Naive B cell (primary cell): ENCODE data around the gene KCNIP2. TPM values are rescaled to one million over a fixed set of nuclear protein-coding genes. Genes with fewer than 3 reads are reported as not detected.
A peak's percentile ranks its signal among the peaks of the same experiment; 100 is the strongest.

ENCODE experiments used
- ATAC-seq, 2 donors: fragments of 150-1000 bp; cut with Tn5 transposase; 2 replicates each; pipeline ENCODE4 v1.10.0; 2021; ENCODE audit warnings: low read depth in 2 of 2, mild to moderate bottlenecking in 2 of 2, moderate library complexity in 2 of 2
- DNase-seq: peaks from one replicate; pipeline ENCODE4 v3.0.0; 2022
- H3K27ac Mint-ChIP-seq, 6 donors: one replicate each; pipeline ENCODE4 v1.8.0; 2020 to 2022; ENCODE audit warnings: mild to moderate bottlenecking in 6 of 6, mixed read lengths in 6 of 6, moderate library complexity in 5 of 6, inconsistent platforms in 2 of 6
- H3K27me3 Mint-ChIP-seq, 3 donors: one replicate each; pipeline ENCODE4 v1.8.0; 2021 to 2022; ENCODE audit warnings: mixed read lengths in 3 of 3, mild to moderate bottlenecking in 1 of 3
- H3K36me3 Mint-ChIP-seq, 2 donors: one replicate each; pipeline ENCODE4 v1.8.0; 2020 to 2022; ENCODE audit warnings: mixed read lengths in 2 of 2, inconsistent platforms in 1 of 2, mild to moderate bottlenecking in 1 of 2
- H3K4me1 Mint-ChIP-seq, 3 donors: one replicate each; pipeline ENCODE4 v1.8.0; 2020 to 2022; ENCODE audit warnings: mixed read lengths in 3 of 3, inconsistent platforms in 1 of 3, mild to moderate bottlenecking in 1 of 3, moderate library complexity in 1 of 3
- H3K4me3 Mint-ChIP-seq, 8 donors: one replicate each; pipeline ENCODE4 v1.8.0; 2020 to 2022; ENCODE audit warnings: mild to moderate bottlenecking in 8 of 8, mixed read lengths in 8 of 8, moderate library complexity in 8 of 8, inconsistent platforms in 2 of 8
- H3K9me3 Mint-ChIP-seq, 7 donors: one replicate each; pipeline ENCODE4 v1.8.0; 2020 to 2022; ENCODE audit warnings: mixed read lengths in 7 of 7, mild to moderate bottlenecking in 5 of 7, inconsistent platforms in 2 of 7, moderate library complexity in 1 of 7
- polyA plus RNA-seq, 6 donors: library from polyadenylated mRNA; unstranded; fragments of 300-500 nt; fragmentation: Illumina TruSeq; gene quantifications; one replicate each; pipeline ENCODE4 v1.2.3, GENCODE V29; 2021; ENCODE audit warnings: low read depth in 6 of 6

Gene KCNIP2
- polyA plus RNA-seq, 6 donors from 2014 or later = 12.9 to 56.1 (median 32.8) TPM

- peaks cover 13 to 32% (median 16%) of the 10 kb centered on the region in 3 donors for H3K4me1 Mint-ChIP-seq
- H3K27ac Mint-ChIP-seq = peak overlapping the region in 5 of 6 donors; percentile 7 to 75 (median 18)
- H3K4me3 Mint-ChIP-seq = peak overlapping the region in 3 of 8 donors; percentile 2 to 65 (median 45)
- peak; percentile 52 to 74 for ATAC-seq
- H3K36me3 Mint-ChIP-seq = peaks cover 7 to 13% of the 10 kb centered on the region in 2 donors
- no peaks in the 10 kb centered on the region for H3K27me3 Mint-ChIP-seq
- peak; percentile 16 for DNase-seq
- no peaks in the 10 kb centered on the region for H3K9me3 Mint-ChIP-seq
These were observed 31.6 kb upstream of the KCNIP2 start for GRCh38 chr10:101875068-101875688.

- Mint-ChIP-seq H3K4me1 (peaks cover 15 to 30% (median 16%) of the 10 kb centered on the region in 3 donors), H3K36me3 (peaks cover 7 to 9% of the 10 kb centered on the region in 2 donors), H3K27ac (peak overlapping the region in 2 of 6 donors; percentile 7 to 18), H3K27me3 (no peaks in the 10 kb centered on the region), H3K4me3 (peak overlapping the region in 1 of 8 donors; percentile 47), H3K9me3 (no peaks in the 10 kb centered on the region)
- DNase-seq = no peak
- no peak for ATAC-seq
These were observed 30.7 kb upstream of the KCNIP2 start for GRCh38 chr10:101874252-101874651.

- Mint-ChIP-seq H3K4me3 (no peak overlapping the region), H3K4me1 (peaks cover 4 to 16% (median 6%) of the 10 kb centered on the region in 3 donors), H3K36me3 (peaks cover 13 to 19% of the 10 kb centered on the region in 2 donors), H3K27me3 (no peaks in the 10 kb centered on the region), H3K27ac (no peak overlapping the region), H3K9me3 (peaks cover 0 to 8% (median 5%) of the 10 kb centered on the region in 7 donors)
- no peak for DNase-seq
- no peak for ATAC-seq
These were observed 24.3 kb upstream of the KCNIP2 start for GRCh38 chr10:101867931-101868330.

GRCh38 chr10:101859530-101859929 is 15.9 kb upstream of the KCNIP2 start:
- Mint-ChIP-seq H3K36me3 (peaks cover 15 to 30% of the 10 kb centered on the region in 2 donors), H3K9me3 (peaks cover 5 to 14% (median 8%) of the 10 kb centered on the region in 7 donors), H3K27ac (peak overlapping the region in 1 of 6 donors; percentile 66), H3K27me3 (no peaks in the 10 kb centered on the region), H3K4me1 (peaks cover 13 to 29% (median 22%) of the 10 kb centered on the region in 3 donors), H3K4me3 (no peak overlapping the region)
- ATAC-seq (no peak), DNase-seq (no peak)

- Mint-ChIP-seq H3K27ac (peak overlapping the region in 2 of 6 donors; percentile 66 to 78), H3K9me3 (peaks cover 5 to 14% (median 8%) of the 10 kb centered on the region in 7 donors), H3K4me1 (peaks cover 9 to 28% (median 17%) of the 10 kb centered on the region in 3 donors), H3K36me3 (peaks cover 9 to 30% of the 10 kb centered on the region in 2 donors), H3K27me3 (no peaks in the 10 kb centered on the region), H3K4me3 (no peak overlapping the region)
- no peak for DNase-seq
- peak in 1 of 2 donors; percentile 23 for ATAC-seq
These were observed 15.3 kb upstream of the KCNIP2 start for GRCh38 chr10:101858723-101859500.

- Mint-ChIP-seq H3K9me3 (peaks cover 5 to 14% (median 8%) of the 10 kb centered on the region in 7 donors), H3K27ac (peak overlapping the region in 1 of 6 donors; percentile 32), H3K27me3 (no peaks in the 10 kb centered on the region), H3K4me1 (peaks cover 7 to 25% (median 20%) of the 10 kb centered on the region in 3 donors), H3K4me3 (peak overlapping the region in 1 of 8 donors; percentile 0), H3K36me3 (peaks cover 7 to 30% of the 10 kb centered on the region in 2 donors)
- no peak for DNase-seq
- ATAC-seq = no peak
These were observed 14.3 kb upstream of the KCNIP2 start for GRCh38 chr10:101857802-101858476.

- Mint-ChIP-seq H3K27me3 (no peaks in the 10 kb centered on the region), H3K4me1 (peaks cover 7 to 25% (median 20%) of the 10 kb centered on the region in 3 donors)
- DNase-seq = no peak
These were observed 13.0 kb upstream of the KCNIP2 start for GRCh38 chr10:101856626-101857025.

GRCh38 chr10:101851411-101852116 is 8.0 kb upstream of the KCNIP2 start:
- Mint-ChIP-seq H3K27ac (peak overlapping the region in 1 of 6 donors; percentile 81), H3K4me3 (no peak overlapping the region), H3K27me3 (no peaks in the 10 kb centered on the region), H3K36me3 (peaks cover 0 to 21% of the 10 kb centered on the region in 2 donors), H3K4me1 (peaks cover 11 to 20% (median 14%) of the 10 kb centered on the region in 3 donors), H3K9me3 (no peaks in the 10 kb centered on the region)
- ATAC-seq (no peak), DNase-seq (no peak)

More at GRCh38 chr10:101856626-101857025, 13.0 kb upstream of the KCNIP2 start:
- Mint-ChIP-seq H3K9me3 (peaks cover 5 to 14% (median 8%) of the 10 kb centered on the region in 7 donors), H3K36me3 (peaks cover 7 to 22% of the 10 kb centered on the region in 2 donors), H3K27ac (no peak overlapping the region), H3K4me3 (no peak overlapping the region)
- no peak for ATAC-seq

GRCh38 chr10:101850749-101851148 is 7.1 kb upstream of the KCNIP2 start:
- Mint-ChIP-seq H3K4me3 (no peak overlapping the region), H3K4me1 (peaks cover 11 to 20% (median 14%) of the 10 kb centered on the region in 3 donors), H3K27me3 (no peaks in the 10 kb centered on the region), H3K27ac (peak overlapping the region in 3 of 6 donors; percentile 21 to 81 (median 78)), H3K9me3 (no peaks in the 10 kb centered on the region), H3K36me3 (peaks cover 0 to 21% of the 10 kb centered on the region in 2 donors)
- ATAC-seq = no peak
- no peak for DNase-seq

GRCh38 chr10:101848894-101849351 is 5.3 kb upstream of the KCNIP2 start:
- H3K36me3 Mint-ChIP-seq = peaks cover 0 to 21% of the 10 kb centered on the region in 2 donors
- peak overlapping the region in 1 of 8 donors; percentile 41 for H3K4me3 Mint-ChIP-seq
- H3K9me3 Mint-ChIP-seq = no peaks in the 10 kb centered on the region
- no peak for ATAC-seq
- no peak for DNase-seq
- peak overlapping the region in 2 of 6 donors; percentile 3 to 10 for H3K27ac Mint-ChIP-seq
- no peaks in the 10 kb centered on the region for H3K27me3 Mint-ChIP-seq
- H3K4me1 Mint-ChIP-seq = peaks cover 25 to 33% (median 30%) of the 10 kb centered on the region in 3 donors

GRCh38 chr10:101848408-101848807 is 4.8 kb upstream of the KCNIP2 start:
- H3K36me3 Mint-ChIP-seq = peaks cover 0 to 21% of the 10 kb centered on the region in 2 donors
- DNase-seq = no peak
- no peaks in the 10 kb centered on the region for H3K27me3 Mint-ChIP-seq
- H3K4me3 Mint-ChIP-seq = no peak overlapping the region
- no peaks in the 10 kb centered on the region for H3K9me3 Mint-ChIP-seq
- peaks cover 27 to 31% (median 30%) of the 10 kb centered on the region in 3 donors for H3K4me1 Mint-ChIP-seq
- no peak for ATAC-seq
- H3K27ac Mint-ChIP-seq = peak overlapping the region in 3 of 6 donors; percentile 10 to 76 (median 22)

- peaks cover 47 to 54% (median 52%) of the 10 kb centered on the region in 3 donors for H3K4me1 Mint-ChIP-seq
- peak overlapping the region in 3 of 8 donors; percentile 1 to 92 (median 39) for H3K4me3 Mint-ChIP-seq
These were observed 2.3 kb upstream of the KCNIP2 start for GRCh38 chr10:101845893-101846292.

More at GRCh38 chr10:101845893-101846292, 2.3 kb upstream of the KCNIP2 start:
- H3K36me3 Mint-ChIP-seq = peaks cover 0 to 15% of the 10 kb centered on the region in 2 donors
- no peaks in the 10 kb centered on the region for H3K9me3 Mint-ChIP-seq
- ATAC-seq = no peak
- no peaks in the 10 kb centered on the region for H3K27me3 Mint-ChIP-seq
- no peak for DNase-seq
- peak overlapping the region in 2 of 6 donors; percentile 56 to 70 for H3K27ac Mint-ChIP-seq
